Prostate gland (tissue), 2 donors: ENCODE results near the gene CENPW. TPM values are rescaled to one million over a fixed set of nuclear protein-coding genes. Genes with fewer than 3 reads are reported as not detected.

Experiments
- DNase-seq: peaks from one replicate; pipeline ENCODE4 v3.0.0-alpha.2; 2019; ENCODE audit warnings: low spot score
- H3K27ac ChIP-seq, 2 donors: fragments of 200-600 bp; sonication (generic); 2 replicates each; pipeline ENCODE4 v1.5.1; 2017 to 2019
- H3K27me3 ChIP-seq: fragments of 200-600 bp; sonication (generic); replicated peaks from 2 replicates; pipeline ENCODE4 v1.5.1; 2019; ENCODE audit not compliant: insufficient read depth
- H3K36me3 ChIP-seq, 2 donors: fragments of 200-600 bp; sonication (generic); 1 replicate in 1 of 2; 2 replicates in 1 of 2; pipeline versions ENCODE4 v1.5.1 to v1.8.1; 2017 to 2019
- H3K4me1 ChIP-seq: fragments of 200-600 bp; sonication (generic); replicated peaks from 2 replicates; pipeline ENCODE4 v1.5.1; 2019
- H3K4me3 ChIP-seq, 2 donors: fragments of 200-600 bp; sonication (generic); 2 replicates each; pipeline ENCODE4 v1.5.1; 2017 to 2019
- H3K9me3 ChIP-seq: fragments of 200-600 bp; sonication (generic); 2 replicates; pipeline ENCODE4 v1.5.1; 2017
- CTCF ChIP-seq, 4 experiments: fragments of 200-600 bp in 2 of 4; fragments of 450-650 bp in 2 of 4; sonication (generic) in 2 of 4; IDR thresholded peaks; 1 replicate in 3 of 4; 2 replicates in 1 of 4; pipeline ENCODE4 v1.5.1; 2016 to 2019; ENCODE audit warnings: antibody characterized with exemption in 4 of 4, mild to moderate bottlenecking in 2 of 4, moderate library complexity in 2 of 4
- POLR2A ChIP-seq: fragments of 450-650 bp; IDR thresholded peaks from one replicate; pipeline ENCODE4 v1.6.1; 2016; ENCODE audit warnings: antibody characterized with exemption, mild to moderate bottlenecking
- POLR2AphosphoS5 ChIP-seq: sonication (generic); formaldehyde crosslinking; IDR thresholded peaks from one replicate; pipeline ENCODE4 v1.6.1; 2017; ENCODE audit warnings: antibody characterized with exemption
- WGBS: methylation state at CpG from one replicate; pipeline ENCODE4 v1.1.5; 2018; 5-methylcytosine and 5-hydroxymethylcytosine counted together
- intact Hi-C: fragments of 100-400 bp; cut with DNase I; formaldehyde crosslinking; loops from one replicate; pipeline ENCODE4 v1.14.2; 2022
- total RNA-seq, 2 donors: library from RNA; depleted of rRNA; stranded (reverse); fragments of >200 nt; gene quantifications; one replicate each; pipeline ENCODE4 v1.1.0, GENCODE V29; 2016

The CENPW gene
- total RNA-seq, 2 donors from 2014 or later, result 2.1 TPM; not detected in 1

- Histone ChIP-seq H3K4me1 (no peaks in the 10 kb centered on the region), H3K36me3 (no peaks in the 10 kb centered on the region), H3K9me3 (no peaks in the 10 kb centered on the region), H3K27ac (no peak overlapping the region), H3K27me3 (no peaks in the 10 kb centered on the region), H3K4me3 (no peak overlapping the region)
- WGBS, result 95% methylated on average over 2 of the region's 2 CpGs
- TF ChIP-seq CTCF (IDR thresholded peaks at IDR 0.05), result no peak
- no peak for TF ChIP-seq POLR2A
- intact Hi-C loops, result no loop called here
- DNase-seq, result no peak
These were observed 6.2 kb upstream of the CENPW start for GRCh38 chr6:126333729-126334128.

- no peaks in the 10 kb centered on the region for H3K36me3 ChIP-seq
- intact Hi-C loops, result no loop called here
- H3K27me3 ChIP-seq, result no peaks in the 10 kb centered on the region
- H3K9me3 ChIP-seq, result no peaks in the 10 kb centered on the region
- DNase-seq, result no peak
- no peaks in the 10 kb centered on the region for H3K4me1 ChIP-seq
- no peak overlapping the region for H3K4me3 ChIP-seq
- WGBS, result 70% methylated on average over 3 of the region's 3 CpGs
- no peak overlapping the region for H3K27ac ChIP-seq
- no peak for TF ChIP-seq POLR2A
- no peak for TF ChIP-seq CTCF (IDR thresholded peaks at IDR 0.05)
- TF ChIP-seq POLR2AphosphoS5, result no peak
These were observed 4.7 kb upstream of the CENPW start for GRCh38 chr6:126335210-126335609.

GRCh38 chr6:126337323-126337722 is 2.6 kb upstream of the CENPW start:
- no peaks in the 10 kb centered on the region for H3K36me3 ChIP-seq
- no peaks in the 10 kb centered on the region for H3K9me3 ChIP-seq
- DNase-seq, result no peak
- 80% methylated on average over 3 of the region's 3 CpGs for WGBS
- TF ChIP-seq CTCF (IDR thresholded peaks at IDR 0.05), result no peak
- no peak for TF ChIP-seq POLR2AphosphoS5
- no peak for TF ChIP-seq POLR2A
- no peak overlapping the region for H3K27ac ChIP-seq
- intact Hi-C loops, result no loop called here
- H3K27me3 ChIP-seq, result no peaks in the 10 kb centered on the region
- no peak overlapping the region for H3K4me3 ChIP-seq
- H3K4me1 ChIP-seq, result peaks cover 8% of the 10 kb centered on the region

GRCh38 chr6:126341126-126341525 is 1.2 kb downstream of the CENPW start:
- H3K27ac ChIP-seq, result no peak overlapping the region
- H3K36me3 ChIP-seq, result no peaks in the 10 kb centered on the region
- H3K27me3 ChIP-seq, result no peaks in the 10 kb centered on the region
- no peak overlapping the region for H3K4me3 ChIP-seq
- TF ChIP-seq POLR2AphosphoS5, result no peak
- no peak for TF ChIP-seq POLR2A
- TF ChIP-seq CTCF (IDR thresholded peaks at IDR 0.05), result no peak
- intact Hi-C loops, result loop anchor here (10.0 kb wide), 1 partner anchor 166 kb away; no protein-coding TSS in a partner anchor
- DNase-seq, result no peak
- peaks cover 8% of the 10 kb centered on the region for H3K4me1 ChIP-seq
- 51% methylated on average over 3 of the region's 3 CpGs for WGBS
- no peaks in the 10 kb centered on the region for H3K9me3 ChIP-seq

GRCh38 chr6:126344181-126344580 is 4.3 kb downstream of the CENPW start:
- H3K36me3 ChIP-seq, result no peaks in the 10 kb centered on the region
- no peak overlapping the region for H3K4me3 ChIP-seq
- H3K27ac ChIP-seq, result no peak overlapping the region
- H3K9me3 ChIP-seq, result no peaks in the 10 kb centered on the region
- H3K4me1 ChIP-seq, result peaks cover 8% of the 10 kb centered on the region
- no peaks in the 10 kb centered on the region for H3K27me3 ChIP-seq
- TF ChIP-seq POLR2AphosphoS5 (no peak), POLR2A (no peak), CTCF (IDR thresholded peaks at IDR 0.05) (no peak)
- intact Hi-C loops, result loop anchor here (10.0 kb wide), 1 partner anchor 169 kb away; no protein-coding TSS in a partner anchor
- DNase-seq, result no peak
